HG02642 (cell line): ENCODE measurements around the gene TEAD1.

Experiments
- ATAC-seq: cut with Tn5 transposase; IDR thresholded peaks from one replicate; pipeline ENCODE4 v1.9.1; 2021; ENCODE audit warnings: mild to moderate bottlenecking; ENCODE audit not compliant: unreplicated experiment, poor library complexity

Gene TEAD1

GRCh38 chr11:12731841-12732336 is 57.7 kb downstream of the TEAD1 start:
- ATAC-seq = no peak

- ATAC-seq = no peak
Observed at GRCh38 chr11:12733091-12733490, 58.9 kb downstream of the TEAD1 start.

GRCh38 chr11:12734625-12735024 is 60.4 kb downstream of the TEAD1 start:
- ATAC-seq = no peak

GRCh38 chr11:12735262-12735661 is 61.0 kb downstream of the TEAD1 start:
- no peak for ATAC-seq

GRCh38 chr11:12737024-12737423 is 62.8 kb downstream of the TEAD1 start:
- no peak for ATAC-seq

- no peak for ATAC-seq
Observed at GRCh38 chr11:12741671-12742216, 67.5 kb downstream of the TEAD1 start.

- no peak for ATAC-seq
Observed at GRCh38 chr11:12743834-12744449, 69.7 kb downstream of the TEAD1 start.

GRCh38 chr11:12744826-12745502 is 70.7 kb downstream of the TEAD1 start:
- ATAC-seq = no peak

- ATAC-seq = no peak
Observed at GRCh38 chr11:12745787-12746186, 71.6 kb downstream of the TEAD1 start.

- no peak for ATAC-seq
Observed at GRCh38 chr11:12746593-12747097, 72.4 kb downstream of the TEAD1 start.

- ATAC-seq = no peak
Observed at GRCh38 chr11:12748561-12748960, 74.3 kb downstream of the TEAD1 start.

- no peak for ATAC-seq
Observed at GRCh38 chr11:12749442-12749841, 75.2 kb downstream of the TEAD1 start.

GRCh38 chr11:12750181-12750580 is 76.0 kb downstream of the TEAD1 start:
- ATAC-seq = no peak

GRCh38 chr11:12752868-12753524 is 78.8 kb downstream of the TEAD1 start:
- no peak for ATAC-seq

GRCh38 chr11:12754021-12754420 is 79.8 kb downstream of the TEAD1 start:
- no peak for ATAC-seq

- ATAC-seq = no peak
Observed at GRCh38 chr11:12754582-12755234, 80.5 kb downstream of the TEAD1 start.

GRCh38 chr11:12755510-12756453 is 81.6 kb downstream of the TEAD1 start:
- no peak for ATAC-seq

GRCh38 chr11:12756454-12756806 is 82.2 kb downstream of the TEAD1 start:
- no peak for ATAC-seq

GRCh38 chr11:12756867-12757266 is 82.6 kb downstream of the TEAD1 start:
- ATAC-seq = no peak
